MCF 10A (cell line): ENCODE results near the gene CLSTN2. TPM values are rescaled to one million over a fixed set of nuclear protein-coding genes. Genes with fewer than 3 reads are reported as not detected.

Source experiments
- BruUV-seq: library from RNA; stranded (reverse); fragments of 400-500 nt; replicated peaks from 2 replicates; lab custom pipeline; 2021; lab: Mats Ljungman, UMichigan
- CTCF ChIA-PET: fragments of 300-600 bp; sonication (Branson Sonifier 250); formaldehyde crosslinking; extraction: SDS; loops from one replicate; lab custom pipeline; 2021; ENCODE audit warnings: antibody characterized with exemption, inconsistent platforms; lab: Yijun Ruan, JAX
- POLR2A ChIA-PET: fragments of 300-600, 350-650 bp; sonication (Branson Sonifier 250); formaldehyde crosslinking; extraction: SDS; loops from one replicate; lab custom pipeline; 2020; ENCODE audit warnings: antibody characterized with exemption, inconsistent platforms; lab: Yijun Ruan, JAX
- DNase-seq: peaks from one replicate; pipeline ENCODE4 v3.0.0-alpha.2; 2018; ENCODE audit not compliant: unreplicated experiment
- H3K27ac Mint-ChIP-seq: one replicate; pipeline ENCODE4 v1.8.0; 2022; ENCODE audit warnings: mild to moderate bottlenecking, low read depth, mixed read lengths; ENCODE audit not compliant: unreplicated experiment
- H3K27me3 Mint-ChIP-seq: one replicate; pipeline ENCODE4 v1.8.0; 2022; ENCODE audit warnings: mixed read lengths; ENCODE audit not compliant: insufficient read depth, unreplicated experiment
- H3K36me3 Mint-ChIP-seq: one replicate; pipeline ENCODE4 v1.8.0; 2022; ENCODE audit warnings: mild to moderate bottlenecking, moderate library complexity, mixed read lengths; ENCODE audit not compliant: insufficient read depth, unreplicated experiment
- H3K4me1 Mint-ChIP-seq: one replicate; pipeline ENCODE4 v1.8.0; 2022; ENCODE audit warnings: mixed read lengths; ENCODE audit not compliant: insufficient read depth, unreplicated experiment
- H3K4me3 Mint-ChIP-seq: one replicate; pipeline ENCODE4 v1.8.0; 2022; ENCODE audit warnings: mild to moderate bottlenecking, moderate library complexity, mixed read lengths; ENCODE audit not compliant: unreplicated experiment
- H3K9me3 Mint-ChIP-seq: one replicate; pipeline ENCODE4 v1.8.0; 2022; ENCODE audit warnings: mixed read lengths; ENCODE audit not compliant: unreplicated experiment
- intact Hi-C: fragments of 100-400 bp; cut with micrococcal nuclease; formaldehyde crosslinking; loops from 2 replicates; pipeline ENCODE4 v1.14.1; 2022
- total RNA-seq: library from RNA; stranded (reverse); gene quantifications from 2 replicates; pipeline ENCODE4 v1.2.3, GENCODE V29; 2022
- TF ChIP-seq, protein P1 (sequence below): fragments of 200-600 bp; IDR thresholded peaks from one replicate; pipeline ENCODE4 v1.8.0; 2022; ENCODE audit warnings: antibody characterized with exemption, mild to moderate bottlenecking; ENCODE audit not compliant: unreplicated experiment

CLSTN2 gene
- total RNA-seq, 1 experiment from 2014 or later: not detected

DNA sequence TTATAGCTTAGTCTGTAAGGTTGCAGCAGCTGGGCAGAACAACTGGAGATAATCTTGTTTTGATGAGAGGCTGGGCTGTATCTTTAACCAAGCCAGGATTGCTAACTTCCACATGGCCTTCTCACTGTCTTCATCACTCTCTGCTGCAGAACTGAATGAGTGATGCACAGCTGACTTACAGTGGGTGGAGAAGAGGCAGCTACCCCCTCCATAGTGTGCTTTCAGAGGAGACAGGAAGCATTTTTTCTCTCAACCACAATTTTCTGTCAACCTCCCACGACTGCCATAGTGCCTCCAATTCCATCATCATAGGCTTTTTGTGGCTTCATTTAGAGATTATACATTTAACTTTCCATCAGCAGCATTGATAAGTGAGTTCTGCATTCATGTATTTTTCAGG lies 168.2 kb downstream of the CLSTN2 start:
- POLR2A ChIA-PET: interaction anchor here (1.9 kb wide), 1 partner anchor 9 kb away, joined by 4 read pairs; no protein-coding TSS in a partner anchor
- H3K4me1 Mint-ChIP-seq: no peaks in the 10 kb centered on the region
- no peaks in the 10 kb centered on the region for H3K36me3 Mint-ChIP-seq
- DNase-seq: no peak
- no peak overlapping the region for H3K27ac Mint-ChIP-seq
- intact Hi-C loops: no loop called here
- CTCF ChIA-PET: interaction anchor here (0.6 to 1.0 kb wide), 2 partner anchors 9 to 675 kb away, joined by 3 read pairs; no protein-coding TSS in a partner anchor
- H3K4me3 Mint-ChIP-seq: no peak overlapping the region
- no peaks in the 10 kb centered on the region for H3K27me3 Mint-ChIP-seq
- BruUV-seq: no TSS peak
- peaks cover 7% of the 10 kb centered on the region for H3K9me3 Mint-ChIP-seq
- TF ChIP-seq, protein P1, sequence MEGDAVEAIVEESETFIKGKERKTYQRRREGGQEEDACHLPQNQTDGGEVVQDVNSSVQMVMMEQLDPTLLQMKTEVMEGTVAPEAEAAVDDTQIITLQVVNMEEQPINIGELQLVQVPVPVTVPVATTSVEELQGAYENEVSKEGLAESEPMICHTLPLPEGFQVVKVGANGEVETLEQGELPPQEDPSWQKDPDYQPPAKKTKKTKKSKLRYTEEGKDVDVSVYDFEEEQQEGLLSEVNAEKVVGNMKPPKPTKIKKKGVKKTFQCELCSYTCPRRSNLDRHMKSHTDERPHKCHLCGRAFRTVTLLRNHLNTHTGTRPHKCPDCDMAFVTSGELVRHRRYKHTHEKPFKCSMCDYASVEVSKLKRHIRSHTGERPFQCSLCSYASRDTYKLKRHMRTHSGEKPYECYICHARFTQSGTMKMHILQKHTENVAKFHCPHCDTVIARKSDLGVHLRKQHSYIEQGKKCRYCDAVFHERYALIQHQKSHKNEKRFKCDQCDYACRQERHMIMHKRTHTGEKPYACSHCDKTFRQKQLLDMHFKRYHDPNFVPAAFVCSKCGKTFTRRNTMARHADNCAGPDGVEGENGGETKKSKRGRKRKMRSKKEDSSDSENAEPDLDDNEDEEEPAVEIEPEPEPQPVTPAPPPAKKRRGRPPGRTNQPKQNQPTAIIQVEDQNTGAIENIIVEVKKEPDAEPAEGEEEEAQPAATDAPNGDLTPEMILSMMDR: no peak

DNA sequence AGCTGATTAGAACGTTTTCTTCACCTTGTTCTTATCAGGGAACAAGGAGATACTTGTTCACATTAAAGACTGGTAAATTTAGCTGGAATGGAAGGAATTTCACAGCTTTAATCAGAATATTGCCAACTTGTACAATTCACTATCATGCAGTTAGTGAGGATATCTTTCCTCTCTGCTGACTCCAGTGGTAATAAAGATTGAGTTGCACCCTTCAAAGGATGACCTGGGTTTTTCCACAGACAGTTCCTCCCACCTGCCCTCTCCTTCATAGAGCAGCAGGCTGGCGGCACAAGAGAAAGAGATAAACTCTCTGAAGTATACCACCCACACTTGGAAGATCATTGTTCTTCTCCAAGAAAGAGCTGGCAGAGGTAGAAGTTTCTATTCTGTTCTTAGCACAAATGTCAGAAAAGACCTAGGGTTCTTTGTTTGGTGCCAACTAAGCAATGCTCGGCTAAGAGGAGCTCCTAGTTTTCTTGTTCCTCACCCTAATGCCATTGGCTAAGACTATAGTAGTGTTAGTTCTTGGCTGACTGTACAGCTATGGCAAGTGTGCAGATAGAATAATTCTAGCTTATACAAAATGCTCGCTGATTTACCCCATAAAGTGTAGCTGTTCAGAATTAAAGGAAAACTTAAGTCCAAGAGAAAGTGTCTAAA lies 169.1 kb downstream of the CLSTN2 start:
- no peaks in the 10 kb centered on the region for H3K4me1 Mint-ChIP-seq
- intact Hi-C loops: no loop called here
- no peaks in the 10 kb centered on the region for H3K27me3 Mint-ChIP-seq
- BruUV-seq: no TSS peak
- ChIA-PET POLR2A (interaction anchor here (0.7 to 1.9 kb wide), 2 partner anchors 10 to 780 kb away, joined by 3 to 4 read pairs; no protein-coding TSS in a partner anchor), CTCF (interaction anchor here (0.6 to 1.0 kb wide), 2 partner anchors 8 to 676 kb away, joined by 3 read pairs; no protein-coding TSS in a partner anchor)
- DNase-seq: no peak
- H3K36me3 Mint-ChIP-seq: no peaks in the 10 kb centered on the region
- no peak overlapping the region for H3K4me3 Mint-ChIP-seq
- peaks cover 7% of the 10 kb centered on the region for H3K9me3 Mint-ChIP-seq
- no peak overlapping the region for H3K27ac Mint-ChIP-seq
- TF ChIP-seq, protein P1: no peak

DNA sequence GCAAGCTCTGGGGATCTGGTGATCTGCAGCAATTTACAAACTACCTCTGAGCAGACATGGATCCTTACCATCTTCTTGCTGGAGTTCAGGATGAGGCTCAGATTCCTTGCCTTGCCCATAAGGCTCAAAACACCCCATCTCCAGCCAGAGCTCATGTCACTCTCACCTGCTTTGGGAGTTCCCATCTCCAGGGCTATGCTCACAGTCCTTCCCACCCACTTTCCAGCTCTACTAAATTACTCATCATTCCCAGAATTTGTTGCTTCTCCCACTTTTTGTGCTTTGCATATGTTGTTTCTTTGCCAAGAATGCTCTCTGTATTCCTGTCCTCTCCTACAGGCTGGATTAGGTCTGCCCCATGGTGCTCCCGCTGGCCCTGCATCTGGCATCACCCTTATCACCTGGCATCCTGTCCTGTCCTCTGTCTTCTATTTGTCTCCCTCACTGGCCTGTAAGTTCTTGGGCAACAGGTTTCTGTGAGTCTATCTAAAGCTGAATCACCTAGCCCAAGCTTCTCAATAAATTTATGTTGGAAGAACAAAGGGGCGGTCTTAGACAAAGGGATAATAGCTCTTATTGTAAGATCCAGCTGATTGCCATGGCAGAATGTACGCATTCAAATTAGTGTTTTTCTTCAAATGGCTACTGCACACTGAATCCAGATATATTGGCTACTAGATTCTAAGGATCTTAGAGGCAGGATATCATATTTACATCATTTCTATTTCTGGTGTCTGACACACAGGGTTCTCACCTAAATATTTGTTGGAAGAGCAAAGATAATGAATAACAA lies 179.2 kb downstream of the CLSTN2 start:
- Mint-ChIP-seq H3K4me1 (no peaks in the 10 kb centered on the region), H3K36me3 (no peaks in the 10 kb centered on the region), H3K27ac (no peak overlapping the region), H3K4me3 (no peak overlapping the region), H3K9me3 (no peaks in the 10 kb centered on the region), H3K27me3 (no peaks in the 10 kb centered on the region)
- POLR2A ChIA-PET: no interaction called here
- CTCF ChIA-PET: interaction anchor here (0.6 to 2.5 kb wide), 3 partner anchors 14 to 256 kb away, joined by 3 to 14 read pairs (median 4); no protein-coding TSS in a partner anchor
- no TSS peak for BruUV-seq
- no peak for DNase-seq
- TF ChIP-seq, protein P1: no peak
- intact Hi-C loops: no loop called here

DNA sequence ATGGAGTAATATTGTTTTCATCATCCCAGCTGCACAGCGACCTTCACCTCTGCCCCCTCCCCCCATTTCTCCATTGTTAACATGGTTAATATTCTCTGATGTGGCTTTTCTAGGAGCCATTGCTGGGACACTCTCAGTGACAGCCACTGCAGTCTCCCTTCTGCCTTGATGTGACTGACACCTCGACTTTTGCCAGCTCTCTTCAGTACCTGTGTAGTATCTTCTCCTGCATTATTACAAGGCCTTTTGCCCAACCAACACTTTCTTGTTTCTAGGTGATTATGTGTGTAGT lies 179.8 kb downstream of the CLSTN2 start:
- H3K27ac Mint-ChIP-seq: no peak overlapping the region
- CTCF ChIA-PET: interaction anchor here (1.2 to 2.5 kb wide), 2 partner anchors 14 to 24 kb away, joined by 4 to 14 read pairs; no protein-coding TSS in a partner anchor
- intact Hi-C loops: no loop called here
- H3K36me3 Mint-ChIP-seq: no peaks in the 10 kb centered on the region
- no peaks in the 10 kb centered on the region for H3K9me3 Mint-ChIP-seq
- no peak for DNase-seq
- POLR2A ChIA-PET: no interaction called here
- BruUV-seq: no TSS peak
- no peaks in the 10 kb centered on the region for H3K27me3 Mint-ChIP-seq
- H3K4me1 Mint-ChIP-seq: no peaks in the 10 kb centered on the region
- no peak overlapping the region for H3K4me3 Mint-ChIP-seq
- TF ChIP-seq, protein P1: no peak
